Stimulated activated CD8-positive, alpha-beta memory T cell treated with anti-CD3 and anti-CD28 coated beads, Interleukin-15, amount 100 ng/mL, for 4 hours (primary cell): Measurements from ENCODE around the gene TUBD1.

ENCODE experiments used
- DNase-seq, 2 donors: peaks; one replicate each; pipeline ENCODE4 v3.0.0-alpha.2; 2020; ENCODE audit warnings: low read depth in 2 of 2

Gene TUBD1

DNA sequence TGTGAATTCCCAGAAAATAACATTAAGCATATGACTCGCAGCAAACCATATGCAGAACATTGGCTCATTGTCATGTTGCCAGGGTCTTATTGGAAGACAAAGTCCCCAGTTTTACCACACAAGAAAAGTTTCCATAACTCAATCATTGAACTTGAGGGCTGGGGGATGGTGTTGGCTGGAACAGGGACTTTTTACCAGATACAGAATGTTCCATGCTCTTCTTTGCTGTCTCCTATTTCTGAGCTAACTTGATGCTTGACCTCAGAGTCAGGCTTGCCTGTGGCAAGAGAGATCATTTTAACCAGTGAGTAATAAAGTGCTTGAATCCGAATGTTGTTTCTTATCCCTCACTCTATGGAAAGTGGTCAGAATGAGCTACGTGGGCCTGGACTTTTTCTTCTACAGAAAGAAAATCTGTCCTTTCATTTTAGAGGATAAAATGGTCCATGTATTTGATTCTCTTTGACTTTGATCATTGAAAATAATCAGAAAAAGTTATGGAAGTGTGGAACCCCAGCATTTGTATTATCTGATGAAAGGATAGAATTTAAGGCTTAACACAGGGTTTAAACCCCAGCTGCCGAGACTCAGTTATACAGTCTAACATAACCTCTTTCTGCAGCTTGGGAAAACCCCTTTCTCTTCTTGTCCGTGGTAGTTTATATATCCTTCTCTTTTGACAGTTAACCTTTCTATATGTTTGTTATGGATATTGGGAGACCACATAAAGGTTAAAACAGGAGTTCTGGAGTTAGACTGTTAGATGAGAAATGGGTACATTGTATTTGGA lies 67.0 kb downstream of the TUBD1 start:
- DNase-seq = no peak

DNA sequence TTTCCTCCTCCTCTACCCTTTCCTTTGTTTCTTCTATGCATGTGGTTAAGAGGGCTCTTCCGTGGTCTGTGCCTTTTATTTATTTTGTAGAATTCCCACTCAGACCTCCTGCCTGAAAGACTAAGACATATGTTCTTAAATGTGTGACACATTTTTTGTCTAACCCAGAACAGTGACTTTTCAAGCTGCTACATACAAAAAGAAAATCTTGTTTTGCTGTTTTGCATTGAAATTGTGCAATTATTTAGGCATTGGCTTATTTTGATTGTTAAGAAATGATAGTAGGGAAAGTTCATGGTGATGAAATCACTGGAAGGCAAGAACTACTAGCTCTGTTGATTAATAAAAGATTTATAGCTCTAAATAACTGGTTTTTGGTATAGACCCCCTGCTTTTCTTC lies 76.8 kb downstream of the TUBD1 start:
- DNase-seq = no peak

DNA sequence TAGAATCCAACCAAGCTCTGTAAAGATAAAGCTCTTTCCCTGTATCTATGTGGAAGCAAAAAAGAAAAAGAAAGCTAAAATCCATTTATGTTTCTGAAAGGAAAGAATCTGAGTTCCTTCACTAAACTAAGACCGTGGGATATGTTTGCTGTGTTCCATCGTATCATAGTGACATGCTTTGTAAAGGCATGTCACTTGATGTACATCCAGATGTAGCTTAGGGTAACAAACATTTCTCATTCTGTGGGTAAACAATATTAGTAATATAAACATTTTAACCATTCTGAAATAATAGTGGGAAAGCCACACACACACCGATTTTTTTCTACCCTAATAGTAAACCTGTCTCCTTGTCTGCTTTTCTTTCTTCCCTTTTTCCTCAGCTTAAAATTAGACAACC lies 78.1 kb downstream of the TUBD1 start:
- DNase-seq = no peak

DNA sequence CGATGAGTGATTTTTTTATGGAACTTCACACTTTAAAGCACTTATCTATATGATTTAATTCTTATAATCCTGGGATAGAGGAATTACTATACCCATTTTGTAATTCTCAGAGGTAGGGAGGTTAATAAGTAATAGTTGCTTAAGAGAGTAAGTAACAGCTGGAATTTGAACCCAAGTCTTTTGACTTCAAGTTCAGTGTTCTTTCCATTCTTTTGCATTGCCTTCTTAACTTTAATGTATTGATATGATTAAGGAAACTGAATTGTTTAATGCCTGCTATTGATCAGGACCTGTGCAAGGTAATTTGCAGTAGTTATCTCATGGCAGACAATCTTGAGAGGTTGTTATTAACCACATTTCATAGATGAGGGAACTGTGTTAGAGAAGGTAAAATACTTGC lies 78.5 kb downstream of the TUBD1 start:
- no peak for DNase-seq

DNA sequence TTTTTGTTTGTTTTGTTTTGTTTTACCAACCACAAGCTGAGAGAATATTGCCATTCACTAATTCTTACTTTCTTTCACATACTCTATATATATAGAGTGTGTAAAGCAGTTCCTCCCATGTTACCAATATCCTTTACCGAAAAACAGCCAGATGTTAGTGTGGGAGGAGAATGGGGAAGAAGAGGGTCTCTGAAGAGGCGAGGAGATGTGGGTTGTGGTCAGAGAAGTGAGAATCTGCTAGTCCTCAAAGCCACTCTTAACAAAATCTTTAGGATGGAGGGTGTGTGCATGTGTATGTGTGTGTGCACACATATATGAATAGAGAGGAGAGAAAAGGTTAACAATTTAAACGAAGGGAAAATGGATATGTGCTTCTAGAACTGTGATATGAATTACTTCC lies 80.6 kb downstream of the TUBD1 start:
- no peak for DNase-seq

DNA sequence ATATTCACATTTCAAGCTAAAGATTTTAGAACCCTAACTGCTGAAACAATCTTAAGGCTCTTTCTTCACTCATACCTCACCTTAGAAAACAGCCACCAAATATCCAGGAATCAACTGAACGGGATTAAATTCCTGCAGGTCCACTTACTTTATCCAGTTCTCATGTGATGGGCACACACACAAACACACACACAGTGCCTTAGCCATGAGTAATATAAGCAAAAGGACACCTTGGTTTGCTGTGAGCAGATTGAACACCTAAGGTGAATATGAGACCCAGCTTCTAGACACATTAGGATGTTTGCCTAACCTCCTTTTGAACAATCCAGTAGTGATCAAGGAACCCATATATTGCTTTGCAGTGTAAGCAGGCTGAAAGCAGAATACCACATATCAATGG lies 81.5 kb downstream of the TUBD1 start:
- DNase-seq = no peak

DNA sequence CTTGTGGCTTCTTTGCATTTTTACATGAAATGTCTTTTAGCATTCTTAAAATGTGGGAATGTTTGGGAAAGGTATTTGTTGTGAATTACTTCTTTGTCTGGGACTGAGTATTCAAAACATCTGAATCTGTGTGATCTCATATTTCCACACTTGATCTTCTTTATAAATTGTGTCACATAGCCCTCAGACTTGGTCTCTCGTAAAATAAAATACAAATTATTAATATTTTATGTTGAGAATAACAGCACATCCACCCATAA lies 81.9 kb downstream of the TUBD1 start:
- no peak for DNase-seq
